Thyroid gland (tissue), 4 donors: ENCODE data around the gene DMRTB1.

Experiments
- POLR2A ChIP-seq, 2 donors: fragments of 450-650 bp; IDR thresholded peaks; one replicate each; pipeline ENCODE4 v1.6.1; 2017; ENCODE audit warnings: antibody characterized with exemption in 2 of 2, mild to moderate bottlenecking in 2 of 2, moderate library complexity in 1 of 2
- TF ChIP-seq, protein P1 (sequence below), 6 experiments: fragments of 200-600 bp in 3 of 6; fragments of 450-650 bp in 3 of 6; sonication (generic) in 3 of 6; IDR thresholded peaks; one replicate each; pipeline ENCODE4 v1.5.1; 2016 to 2019; ENCODE audit warnings: antibody characterized with exemption in 6 of 6, mild to moderate bottlenecking in 2 of 6, inconsistent platforms in 1 of 6, moderate library complexity in 1 of 6

DNA sequence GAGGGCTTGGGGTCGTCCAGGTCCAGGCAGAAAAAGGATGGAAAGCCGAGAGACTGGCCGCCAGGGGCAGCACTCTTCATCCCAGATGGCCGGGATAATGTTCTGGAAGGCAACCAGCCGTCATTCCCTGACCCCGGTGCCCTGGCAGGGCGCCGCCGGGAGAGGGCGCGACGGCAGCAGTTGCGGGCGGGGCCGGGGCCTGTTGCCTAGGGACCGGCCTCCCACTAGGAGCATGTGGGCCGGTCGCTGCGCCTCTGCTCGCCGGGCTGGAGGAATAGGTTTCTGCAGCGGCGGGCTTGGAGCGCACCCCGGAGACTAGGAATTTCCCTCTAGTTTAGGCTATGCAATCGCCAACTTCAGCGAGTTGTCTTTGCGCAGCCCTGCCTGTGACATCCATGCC is 11.0 kb downstream of the DMRTB1 start:
- no peak for TF ChIP-seq POLR2A (IDR thresholded peaks at IDR 0.05)
- TF ChIP-seq, protein P1, sequence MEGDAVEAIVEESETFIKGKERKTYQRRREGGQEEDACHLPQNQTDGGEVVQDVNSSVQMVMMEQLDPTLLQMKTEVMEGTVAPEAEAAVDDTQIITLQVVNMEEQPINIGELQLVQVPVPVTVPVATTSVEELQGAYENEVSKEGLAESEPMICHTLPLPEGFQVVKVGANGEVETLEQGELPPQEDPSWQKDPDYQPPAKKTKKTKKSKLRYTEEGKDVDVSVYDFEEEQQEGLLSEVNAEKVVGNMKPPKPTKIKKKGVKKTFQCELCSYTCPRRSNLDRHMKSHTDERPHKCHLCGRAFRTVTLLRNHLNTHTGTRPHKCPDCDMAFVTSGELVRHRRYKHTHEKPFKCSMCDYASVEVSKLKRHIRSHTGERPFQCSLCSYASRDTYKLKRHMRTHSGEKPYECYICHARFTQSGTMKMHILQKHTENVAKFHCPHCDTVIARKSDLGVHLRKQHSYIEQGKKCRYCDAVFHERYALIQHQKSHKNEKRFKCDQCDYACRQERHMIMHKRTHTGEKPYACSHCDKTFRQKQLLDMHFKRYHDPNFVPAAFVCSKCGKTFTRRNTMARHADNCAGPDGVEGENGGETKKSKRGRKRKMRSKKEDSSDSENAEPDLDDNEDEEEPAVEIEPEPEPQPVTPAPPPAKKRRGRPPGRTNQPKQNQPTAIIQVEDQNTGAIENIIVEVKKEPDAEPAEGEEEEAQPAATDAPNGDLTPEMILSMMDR (IDR thresholded peaks at IDR 0.05): peak; percentile 18 to 73 (median 60)
